Thyroid gland (tissue), 4 donors: ENCODE data around the gene CYP2C8.

Source experiments
- CTCF ChIP-seq, 6 experiments: fragments of 200-600 bp in 3 of 6; fragments of 450-650 bp in 3 of 6; sonication (generic) in 3 of 6; IDR thresholded peaks; one replicate each; pipeline ENCODE4 v1.5.1; 2016 to 2019; ENCODE audit warnings: antibody characterized with exemption in 6 of 6, mild to moderate bottlenecking in 2 of 6, inconsistent platforms in 1 of 6, moderate library complexity in 1 of 6
- POLR2A ChIP-seq, 2 donors: fragments of 450-650 bp; IDR thresholded peaks; one replicate each; pipeline ENCODE4 v1.6.1; 2017; ENCODE audit warnings: antibody characterized with exemption in 2 of 2, mild to moderate bottlenecking in 2 of 2, moderate library complexity in 1 of 2

- TF ChIP-seq CTCF (IDR thresholded peaks at IDR 0.05) = no peak
- no peak for TF ChIP-seq POLR2A (IDR thresholded peaks at IDR 0.05)
Measured at GRCh38 chr10:95071107-95071660, 1.9 kb upstream of the CYP2C8 start.
